Transverse colon (tissue), 4 donors: ENCODE results near the gene BRME1.

Experiments used
- CTCF ChIP-seq, 5 experiments: fragments of 200-600 bp in 3 of 5; fragments of 450-650 bp in 2 of 5; sonication (generic) in 3 of 5; IDR thresholded peaks; 1 replicate in 2 of 5; 2 replicates in 3 of 5; pipeline ENCODE4 v1.5.1; 2016 to 2017; ENCODE audit warnings: antibody characterized with exemption in 5 of 5, inconsistent platforms in 3 of 5, mild to moderate bottlenecking in 2 of 5, moderate library complexity in 1 of 5
- POLR2A ChIP-seq: fragments of 450-650 bp; IDR thresholded peaks from one replicate; pipeline ENCODE4 v1.6.1; 2016; ENCODE audit warnings: antibody characterized with exemption, mild to moderate bottlenecking, moderate library complexity
- POLR2AphosphoS5 ChIP-seq, 3 donors: sonication (generic); formaldehyde crosslinking; IDR thresholded peaks; one replicate each; pipeline ENCODE4 v1.6.1; 2016; ENCODE audit warnings: antibody characterized with exemption in 3 of 3

- TF ChIP-seq CTCF (IDR thresholded peaks at IDR 0.05): no peak
- no peak for TF ChIP-seq POLR2A
- TF ChIP-seq POLR2AphosphoS5 (IDR thresholded peaks at IDR 0.05): no peak
These were observed 11.4 kb downstream of the BRME1 start for GRCh38 chr19:13894552-13894951.
